ENCODE measurements around the gene ISLR. TPM values are rescaled to one million over a fixed set of nuclear protein-coding genes. Genes with fewer than 3 reads are reported as not detected.

ISLR gene
- total RNA-seq, 1 experiment from 2014 or later, result 0.12 TPM

GRCh38 chr15:74158855-74159650, 14.5 kb upstream of the ISLR start:
- intact Hi-C loops (cut with micrococcal nuclease), result no loop called here
- H3K4me3 ChIP-seq (replicated peaks in 1 of 2; ENCODE audit: low read depth in 1 of 2, low read length in 2 of 2), result no peak overlapping the region
- no peaks in the 10 kb centered on the region for H3K9me3 ChIP-seq (ENCODE audit: control insufficient read depth in 1 of 2, insufficient read depth in 1 of 2, low read depth in 1 of 2, low read length in 2 of 2)
- no peak overlapping the region for H3K9ac ChIP-seq (ENCODE audit: low read length)
- CTCF ChIA-PET, result no interaction called here
- H3K27me3 ChIP-seq (ENCODE audit: insufficient read depth, low read length), result no peaks in the 10 kb centered on the region
- ATAC-seq, result no peak
- POLR2A ChIA-PET, result no interaction called here
- no peak for TF ChIP-seq SRF (IDR thresholded peaks at IDR 0.05; ENCODE audit: low read depth)
- no peak for TF ChIP-seq SP1 (IDR thresholded peaks at IDR 0.05; ENCODE audit: low read depth)
- no peak for TF ChIP-seq CEBPB (IDR thresholded peaks at IDR 0.05; ENCODE audit: low read depth)
- TF ChIP-seq POLR2AphosphoS5 (IDR thresholded peaks at IDR 0.05; ENCODE audit: low read depth, low read length), result no peak
- no peak for TF ChIP-seq TCF7L2 (IDR thresholded peaks at IDR 0.05; ENCODE audit: borderline replicate concordance, extremely low read depth, insufficient read depth, insufficient read length)
- TF ChIP-seq REST (IDR thresholded peaks at IDR 0.05; ENCODE audit: low read depth), result no peak
- TF ChIP-seq ZFX (IDR thresholded peaks at IDR 0.05), result no peak
- no peak for TF ChIP-seq RAD21 (IDR thresholded peaks at IDR 0.05; ENCODE audit: low read depth)
- TF ChIP-seq MAX (IDR thresholded peaks at IDR 0.05), result no peak
- TF ChIP-seq EZH2phosphoT487 (IDR thresholded peaks at IDR 0.05; ENCODE audit: borderline replicate concordance), result no peak
- no peak for TF ChIP-seq FOSL1 (IDR thresholded peaks at IDR 0.05; ENCODE audit: low read depth)
- TF ChIP-seq SIN3A (IDR thresholded peaks at IDR 0.05; ENCODE audit: low read depth), result no peak
- no peak for TF ChIP-seq EGR1 (IDR thresholded peaks at IDR 0.05; ENCODE audit: low read depth)
- TF ChIP-seq ZNF274 (IDR thresholded peaks at IDR 0.05; ENCODE audit: low read depth, low read length), result no peak
- no peak for TF ChIP-seq ELF1 (IDR thresholded peaks at IDR 0.05; ENCODE audit: borderline replicate concordance, low read depth)
- no peak for TF ChIP-seq ZBTB33 (IDR thresholded peaks at IDR 0.05; ENCODE audit: extremely low read depth, insufficient replicate concordance, low read length)
- no peak for TF ChIP-seq EZH2 (IDR thresholded peaks at IDR 0.05)
- no peaks in the 10 kb centered on the region for H4K20me1 ChIP-seq (ENCODE audit: insufficient read depth)
- DNase-seq (ENCODE audit: low read depth, low spot score), result no peak
- no peak overlapping the region for H3K27ac ChIP-seq (ENCODE audit: low read depth, low read length)
- no TSS peak for BruUV-seq (replicated peaks)
- RAD21 ChIA-PET (ENCODE audit: low non-redundant PET in 1 of 2, low total read pairs in 2 of 2, uncharacterized antibody in 2 of 2, unreplicated experiment in 2 of 2), result no interaction called here
- H3K79me2 ChIP-seq (ENCODE audit: insufficient read depth, low read length), result no peaks in the 10 kb centered on the region
- H3K4me2 ChIP-seq (ENCODE audit: low read length), result no peak overlapping the region
- H3K9me2 ChIP-seq (ENCODE audit: insufficient read depth), result no peaks in the 10 kb centered on the region
- no peaks in the 10 kb centered on the region for H3K36me3 ChIP-seq (ENCODE audit: control insufficient read depth in 1 of 2, insufficient read depth in 2 of 2, low read length in 2 of 2)
- no peak overlapping the region for H2AFZ ChIP-seq (ENCODE audit: low read depth, low read length, poor library complexity, severe bottlenecking)
- H3K4me1 ChIP-seq (ENCODE audit: control insufficient read depth in 1 of 2, insufficient read depth in 2 of 2, low read length in 2 of 2), result no peaks in the 10 kb centered on the region

All from HCT116 (cell line).